ENCODE results near the gene MEI1.

DNA sequence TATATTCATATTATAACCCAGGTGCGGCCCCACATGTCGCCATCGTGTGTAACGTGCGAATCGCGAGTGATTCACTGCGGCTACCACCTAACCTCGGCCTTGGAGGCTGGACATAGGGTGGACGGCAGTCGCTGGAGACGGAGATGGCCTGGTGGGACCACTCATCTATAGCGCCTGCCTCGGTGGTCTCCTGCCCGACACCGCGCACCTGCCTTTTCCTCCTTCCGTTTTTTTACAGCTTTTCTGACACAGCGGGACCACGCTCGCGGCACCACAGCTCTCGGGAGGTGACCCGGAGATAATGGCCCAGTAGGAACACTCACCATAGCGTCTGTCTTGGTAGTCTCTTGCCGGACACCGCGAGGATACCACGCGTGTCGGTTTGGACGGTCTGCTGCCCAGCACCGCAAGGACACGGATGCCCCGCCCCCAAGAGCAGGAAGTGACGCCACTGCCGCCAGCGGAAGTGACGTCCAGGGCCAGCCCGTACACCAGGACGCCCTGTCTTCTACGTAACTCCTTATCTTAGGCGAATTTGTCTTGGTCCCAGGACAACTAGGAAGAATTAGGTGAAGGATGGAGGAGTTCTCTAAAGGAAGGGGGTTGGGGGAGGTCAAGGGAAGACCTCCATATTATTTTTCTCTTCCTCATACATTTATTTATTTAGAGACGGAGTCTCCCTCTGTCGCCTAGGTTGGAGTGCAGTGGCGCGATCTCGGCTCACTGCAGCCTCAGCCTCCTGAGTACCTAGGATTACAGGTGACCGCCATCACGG, 17.1 kb upstream of the MEI1 start:
- TF ChIP-seq, protein P1, sequence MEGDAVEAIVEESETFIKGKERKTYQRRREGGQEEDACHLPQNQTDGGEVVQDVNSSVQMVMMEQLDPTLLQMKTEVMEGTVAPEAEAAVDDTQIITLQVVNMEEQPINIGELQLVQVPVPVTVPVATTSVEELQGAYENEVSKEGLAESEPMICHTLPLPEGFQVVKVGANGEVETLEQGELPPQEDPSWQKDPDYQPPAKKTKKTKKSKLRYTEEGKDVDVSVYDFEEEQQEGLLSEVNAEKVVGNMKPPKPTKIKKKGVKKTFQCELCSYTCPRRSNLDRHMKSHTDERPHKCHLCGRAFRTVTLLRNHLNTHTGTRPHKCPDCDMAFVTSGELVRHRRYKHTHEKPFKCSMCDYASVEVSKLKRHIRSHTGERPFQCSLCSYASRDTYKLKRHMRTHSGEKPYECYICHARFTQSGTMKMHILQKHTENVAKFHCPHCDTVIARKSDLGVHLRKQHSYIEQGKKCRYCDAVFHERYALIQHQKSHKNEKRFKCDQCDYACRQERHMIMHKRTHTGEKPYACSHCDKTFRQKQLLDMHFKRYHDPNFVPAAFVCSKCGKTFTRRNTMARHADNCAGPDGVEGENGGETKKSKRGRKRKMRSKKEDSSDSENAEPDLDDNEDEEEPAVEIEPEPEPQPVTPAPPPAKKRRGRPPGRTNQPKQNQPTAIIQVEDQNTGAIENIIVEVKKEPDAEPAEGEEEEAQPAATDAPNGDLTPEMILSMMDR (IDR thresholded peaks at IDR 0.05): no peak
- peak; percentile 75 for TF ChIP-seq POLR2A (IDR thresholded peaks at IDR 0.05)
- peak; percentile 87 to 99 (median 90) for TF ChIP-seq POLR2AphosphoS5 (IDR thresholded peaks at IDR 0.05)
